GM10266 (cell line): Measurements from ENCODE around the gene DLD.
A peak's percentile ranks its signal among the peaks of the same experiment; 100 is the strongest.
"Not testable (repeated sequence)": the region's sequence is repeated elsewhere in the genome, so short reads cannot be mapped to it uniquely, and the experiment has no call there.

ENCODE experiments used
- DNase-seq: peaks from one replicate; pipeline ENCODE4 v3.0.0; 2012; ENCODE audit errors: extremely low spot score
- TF ChIP-seq, protein P1 (sequence below): IDR thresholded peaks from 2 replicates; pipeline ENCODE4 v1.5.1; 2012; ENCODE audit warnings: mild to moderate bottlenecking, low read depth; ENCODE audit not compliant: control insufficient read depth, insufficient read depth; ENCODE audit errors: missing control alignments

Gene DLD, protein sequence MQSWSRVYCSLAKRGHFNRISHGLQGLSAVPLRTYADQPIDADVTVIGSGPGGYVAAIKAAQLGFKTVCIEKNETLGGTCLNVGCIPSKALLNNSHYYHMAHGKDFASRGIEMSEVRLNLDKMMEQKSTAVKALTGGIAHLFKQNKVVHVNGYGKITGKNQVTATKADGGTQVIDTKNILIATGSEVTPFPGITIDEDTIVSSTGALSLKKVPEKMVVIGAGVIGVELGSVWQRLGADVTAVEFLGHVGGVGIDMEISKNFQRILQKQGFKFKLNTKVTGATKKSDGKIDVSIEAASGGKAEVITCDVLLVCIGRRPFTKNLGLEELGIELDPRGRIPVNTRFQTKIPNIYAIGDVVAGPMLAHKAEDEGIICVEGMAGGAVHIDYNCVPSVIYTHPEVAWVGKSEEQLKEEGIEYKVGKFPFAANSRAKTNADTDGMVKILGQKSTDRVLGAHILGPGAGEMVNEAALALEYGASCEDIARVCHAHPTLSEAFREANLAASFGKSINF

DNA sequence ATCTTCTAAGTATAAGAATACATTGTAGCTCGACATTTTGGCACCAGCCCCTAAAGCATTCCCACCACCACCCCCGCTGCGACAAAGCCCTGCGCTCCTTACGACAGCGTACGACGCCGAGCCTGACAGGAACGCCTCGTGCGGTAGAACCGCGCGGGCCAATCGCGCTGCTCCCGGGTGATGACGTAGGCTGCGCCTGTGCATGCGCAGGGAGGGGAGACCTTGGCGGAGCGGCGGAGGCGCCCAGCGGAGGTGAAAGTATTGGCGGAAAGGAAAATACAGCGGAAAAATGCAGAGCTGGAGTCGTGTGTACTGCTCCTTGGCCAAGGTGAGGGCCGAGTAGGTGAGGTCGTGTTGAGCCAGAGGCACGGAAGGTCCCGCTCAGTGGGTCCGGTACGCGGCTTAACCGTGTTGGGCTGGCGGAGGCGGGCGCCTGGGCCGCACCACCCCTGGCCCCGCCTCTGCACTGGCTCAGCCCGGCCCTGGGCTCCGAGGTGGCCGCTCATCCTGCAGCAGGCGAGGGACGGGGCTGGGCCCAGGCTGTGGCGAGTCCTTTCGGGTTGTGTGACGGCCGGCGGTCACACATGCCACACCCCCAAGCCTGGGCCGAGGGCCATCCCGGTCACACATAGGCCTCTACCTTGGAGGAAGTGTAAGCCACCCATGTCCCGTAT, at the start of gene DLD:
TSS of gene DLD (plus strand) at position 222 of the 674 bp plus-strand sequence. CDS start at position 290, 68 bp downstream.
- DNase-seq: peak; percentile 95
- TF ChIP-seq, protein P1, sequence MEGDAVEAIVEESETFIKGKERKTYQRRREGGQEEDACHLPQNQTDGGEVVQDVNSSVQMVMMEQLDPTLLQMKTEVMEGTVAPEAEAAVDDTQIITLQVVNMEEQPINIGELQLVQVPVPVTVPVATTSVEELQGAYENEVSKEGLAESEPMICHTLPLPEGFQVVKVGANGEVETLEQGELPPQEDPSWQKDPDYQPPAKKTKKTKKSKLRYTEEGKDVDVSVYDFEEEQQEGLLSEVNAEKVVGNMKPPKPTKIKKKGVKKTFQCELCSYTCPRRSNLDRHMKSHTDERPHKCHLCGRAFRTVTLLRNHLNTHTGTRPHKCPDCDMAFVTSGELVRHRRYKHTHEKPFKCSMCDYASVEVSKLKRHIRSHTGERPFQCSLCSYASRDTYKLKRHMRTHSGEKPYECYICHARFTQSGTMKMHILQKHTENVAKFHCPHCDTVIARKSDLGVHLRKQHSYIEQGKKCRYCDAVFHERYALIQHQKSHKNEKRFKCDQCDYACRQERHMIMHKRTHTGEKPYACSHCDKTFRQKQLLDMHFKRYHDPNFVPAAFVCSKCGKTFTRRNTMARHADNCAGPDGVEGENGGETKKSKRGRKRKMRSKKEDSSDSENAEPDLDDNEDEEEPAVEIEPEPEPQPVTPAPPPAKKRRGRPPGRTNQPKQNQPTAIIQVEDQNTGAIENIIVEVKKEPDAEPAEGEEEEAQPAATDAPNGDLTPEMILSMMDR: no peak

DNA sequence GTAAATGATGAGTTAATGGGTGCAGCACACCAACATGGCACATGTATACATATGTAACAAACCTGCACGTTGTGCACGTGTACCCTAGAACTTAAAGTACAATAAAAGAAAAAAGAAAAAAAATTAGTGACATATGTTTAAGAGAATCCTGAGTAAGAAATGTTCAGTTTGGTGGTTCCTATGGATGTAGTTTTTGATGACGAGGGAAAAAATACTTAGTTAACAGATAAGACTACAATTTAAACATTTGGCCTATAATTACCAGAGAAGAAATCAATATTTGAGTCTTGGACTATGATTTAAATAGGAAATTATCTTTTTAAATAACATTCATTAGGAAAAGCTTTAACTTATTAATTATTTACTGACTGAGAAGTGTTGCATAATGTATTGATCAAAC, 48.8 kb upstream of the DLD start:
- TF ChIP-seq, protein P1: no peak
- no peak for DNase-seq

GRCh38 chr7:107843184-107843583, 47.8 kb upstream of the DLD start:
- TF ChIP-seq, protein P1: no peak
- DNase-seq: no peak

- TF ChIP-seq, protein P1: no peak
- DNase-seq: no peak
These were observed 44.7 kb upstream of the DLD start for GRCh38 chr7:107846324-107846723.

- no peak for DNase-seq
- TF ChIP-seq, protein P1: no peak
These were observed 43.7 kb upstream of the DLD start for GRCh38 chr7:107847168-107847835.

GRCh38 chr7:107847836-107848175, 43.2 kb upstream of the DLD start:
- DNase-seq: not testable (repeated sequence)

DNA sequence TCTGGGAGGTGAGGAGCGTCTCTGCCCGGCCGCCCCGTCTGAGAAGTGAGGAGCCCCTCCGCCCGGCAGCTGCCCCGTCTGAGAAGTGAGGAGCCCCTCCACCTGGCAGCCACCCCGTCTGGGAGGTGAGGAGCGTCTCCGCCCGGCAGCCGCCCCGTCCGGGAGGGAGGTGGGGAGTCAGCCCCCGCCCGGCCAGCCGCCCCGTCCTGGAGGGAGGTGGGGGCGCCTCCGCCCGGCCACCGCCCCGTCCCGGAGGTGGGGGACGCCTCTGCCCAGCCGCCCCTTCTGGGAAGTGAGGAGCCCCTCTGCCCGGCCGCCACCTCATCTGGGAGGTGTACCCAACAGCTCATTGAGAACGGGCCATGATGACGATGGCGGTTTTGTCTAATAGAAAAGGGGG, 42.8 kb upstream of the DLD start:
- not testable (repeated sequence) for DNase-seq

GRCh38 chr7:107850216-107850615, 40.8 kb upstream of the DLD start:
- TF ChIP-seq, protein P1: no peak
- no peak for DNase-seq
